ENCODE results near the gene SPRR3.
"Not testable (repeated sequence)": the region's sequence is repeated elsewhere in the genome, so short reads cannot be mapped to it uniquely, and the experiment has no call there.

The SPRR3 gene

DNA sequence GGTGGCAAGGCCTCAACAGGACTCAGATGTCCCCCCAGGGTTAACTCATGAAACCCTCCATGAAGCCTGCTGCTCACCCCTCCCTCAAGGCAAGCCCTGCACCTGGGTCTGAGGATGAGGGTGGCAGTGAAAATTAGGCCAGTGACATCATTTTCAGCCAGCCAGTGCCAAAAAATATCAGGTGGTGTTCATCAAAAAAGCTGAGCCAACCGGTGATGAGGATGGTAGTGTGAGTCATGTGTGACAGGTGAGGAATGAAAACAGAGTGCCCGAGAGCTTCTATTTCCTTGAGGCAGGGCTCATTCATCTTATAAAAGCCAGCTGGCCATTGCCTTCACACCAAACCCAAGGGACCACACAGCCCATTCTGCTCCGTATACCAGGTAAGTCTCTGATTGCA, 17.8 kb upstream of the SPRR3 start, which contains the start of gene SPRR1A:
Gene SPRR1A, plus strand, starts transcription at position 339 of the 400 bp plus-strand sequence. CDS start 1,150 bp downstream, outside the sequence.
- DNase-seq (ENCODE audit: low spot score) = no peak

DNA sequence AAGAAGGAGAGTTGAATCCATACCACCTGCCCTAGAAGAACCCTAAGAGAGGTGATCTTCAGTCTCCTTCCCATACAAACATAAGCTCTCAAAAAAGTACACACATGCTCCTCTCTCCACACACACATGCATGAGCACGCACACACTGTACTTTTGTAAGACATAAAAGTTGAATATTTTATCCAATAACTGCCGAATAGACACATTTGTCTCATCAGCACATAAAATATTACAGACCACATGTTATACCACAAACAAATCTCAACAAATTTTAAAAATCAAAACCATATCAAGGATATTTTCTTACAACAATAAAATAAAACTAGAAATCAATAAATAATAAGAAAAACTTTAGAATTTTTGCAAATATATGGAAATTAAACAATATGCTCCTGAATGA, 15.0 kb upstream of the SPRR3 start:
- DNase-seq (ENCODE audit: low spot score) = no peak

- no peak for DNase-seq (ENCODE audit: low spot score)
Measured at GRCh38 chr1:152993186-152993585, 8.4 kb upstream of the SPRR3 start.

GRCh38 chr1:152995842-152996241, 5.7 kb upstream of the SPRR3 start:
- DNase-seq (ENCODE audit: low spot score) = no peak

DNA sequence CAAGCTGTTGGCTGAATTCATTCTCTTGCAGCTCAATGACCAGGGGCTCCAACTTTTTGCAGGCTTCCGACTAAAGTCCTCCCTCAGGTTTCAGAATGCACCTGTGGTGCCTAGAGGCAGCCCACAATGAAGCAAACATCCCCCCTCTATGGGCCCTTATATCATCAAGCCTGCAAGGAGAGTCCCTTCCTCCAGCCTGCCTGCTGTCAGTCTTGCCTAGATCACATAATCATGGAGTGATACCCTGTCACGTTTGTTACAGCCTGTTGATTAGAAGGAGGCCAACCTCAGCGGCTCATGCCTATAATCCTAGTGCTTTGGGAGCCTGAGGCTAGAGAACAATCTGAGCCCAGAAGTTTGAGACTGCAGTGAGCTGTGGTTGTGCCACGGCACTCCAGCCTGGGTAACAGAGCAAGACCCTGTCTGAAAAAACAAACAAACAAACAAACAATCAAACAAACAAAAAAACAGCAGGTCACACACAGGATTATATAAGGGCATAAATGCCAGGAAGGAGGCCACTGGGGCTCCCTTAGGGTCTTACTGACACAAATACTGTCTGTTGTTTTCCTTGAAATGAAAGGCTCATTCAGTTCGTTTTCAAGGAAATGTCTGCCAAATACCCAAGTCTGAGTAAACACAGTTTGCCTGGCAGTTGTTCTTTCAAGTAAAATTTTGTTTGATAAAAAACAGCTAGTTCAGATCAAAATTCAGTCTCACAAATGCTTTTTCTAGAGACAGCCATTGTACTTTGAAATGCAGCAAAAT, 4.7 kb upstream of the SPRR3 start:
- no peak for DNase-seq (ENCODE audit: low spot score)

- no peak for DNase-seq (ENCODE audit: low spot score)
Measured at GRCh38 chr1:152997901-152998300, 3.6 kb upstream of the SPRR3 start.

DNA sequence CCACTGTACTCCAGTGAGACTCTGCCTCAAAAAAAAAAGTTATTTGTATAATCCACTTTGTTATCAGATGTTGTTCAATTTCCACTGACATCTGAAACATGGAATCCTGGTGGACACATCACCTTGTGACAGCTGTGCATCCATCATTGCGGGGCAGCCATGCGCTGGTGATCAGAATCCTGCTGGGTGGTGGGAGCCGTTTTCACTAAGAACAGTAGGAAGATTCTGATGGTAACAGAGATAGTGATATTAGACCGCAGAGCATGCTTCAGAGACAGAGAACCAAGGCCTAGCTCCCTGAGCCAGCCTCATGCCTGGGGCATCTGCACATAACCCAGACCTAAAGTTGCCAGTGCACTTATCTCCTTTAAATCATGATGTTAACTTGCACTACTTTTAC, 3.1 kb upstream of the SPRR3 start:
- no peak for DNase-seq (ENCODE audit: low spot score)

- DNase-seq (ENCODE audit: low spot score) = no peak
Measured at GRCh38 chr1:152999818-153000217, 1.7 kb upstream of the SPRR3 start.

DNA sequence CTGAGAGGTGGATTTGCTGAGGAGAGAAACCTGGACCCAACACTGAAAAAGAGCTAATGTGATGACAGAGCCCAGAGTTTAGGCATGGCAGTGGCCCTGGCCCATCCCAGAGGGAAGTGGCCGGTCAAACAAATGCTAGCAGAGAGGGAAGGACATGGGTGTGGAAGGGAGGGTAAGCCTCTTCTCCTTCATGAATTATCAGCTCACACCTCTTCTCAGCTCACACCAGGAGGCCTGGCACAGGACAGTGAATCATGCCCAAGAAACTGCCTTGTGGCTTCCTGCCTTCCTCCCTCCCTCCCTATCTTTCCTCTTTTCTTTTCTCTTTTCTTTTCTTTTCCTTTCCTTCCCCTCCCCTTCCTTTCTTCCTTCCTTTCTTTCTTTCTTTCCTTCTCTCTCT, 1.3 kb upstream of the SPRR3 start:
- no peak for DNase-seq (ENCODE audit: low spot score)

- not testable (repeated sequence) for DNase-seq (ENCODE audit: low spot score)
Measured at GRCh38 chr1:153011235-153011758, 9.7 kb downstream of the SPRR3 start.

DNA sequence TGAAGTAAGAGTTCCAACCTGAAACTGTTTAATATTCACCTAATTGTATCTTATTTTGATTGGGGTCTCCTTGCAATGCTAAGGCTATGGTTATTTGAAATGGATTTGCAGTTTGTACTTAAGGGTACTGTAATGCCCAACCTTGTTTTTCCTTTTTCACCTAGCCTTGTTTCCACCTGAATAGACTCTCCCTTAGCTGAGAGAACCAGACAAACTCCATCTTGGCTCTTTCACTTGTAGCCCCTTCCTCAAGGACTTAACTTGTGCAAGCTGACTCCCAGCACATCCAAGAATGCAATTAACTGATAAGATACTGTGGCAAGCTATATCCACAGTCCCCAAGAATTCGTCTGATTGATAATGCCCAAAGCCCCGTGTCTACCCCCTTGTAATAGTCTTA, 20.3 kb downstream of the SPRR3 start:
- not testable (repeated sequence) for DNase-seq (ENCODE audit: low spot score)

DNA sequence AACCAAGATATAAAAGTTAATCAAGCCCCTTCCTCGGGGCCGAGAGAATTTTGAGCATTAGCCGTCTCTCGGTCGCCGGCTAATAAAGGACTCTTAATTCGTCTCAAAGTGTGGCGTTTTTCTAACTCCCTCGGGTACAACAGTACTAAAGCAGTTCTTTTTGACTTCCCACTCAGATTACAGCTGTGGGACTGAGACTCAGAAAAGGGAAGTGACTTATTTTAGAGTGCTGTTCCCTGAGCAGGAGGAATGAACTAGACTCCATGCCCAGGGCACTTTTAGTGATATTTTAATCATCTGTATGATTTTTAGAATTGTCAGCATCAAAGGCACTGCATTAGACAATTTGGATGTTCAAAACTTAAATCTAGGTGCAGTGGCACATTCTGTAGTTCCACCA, 20.8 kb downstream of the SPRR3 start:
- DNase-seq (ENCODE audit: low spot score) = not testable (repeated sequence)

GRCh38 chr1:153023109-153023508, 21.6 kb downstream of the SPRR3 start:
- no peak for DNase-seq (ENCODE audit: low spot score)

- no peak for DNase-seq (ENCODE audit: low spot score)
Measured at GRCh38 chr1:153024413-153024812, 22.9 kb downstream of the SPRR3 start.

- no peak for DNase-seq (ENCODE audit: low spot score)
Measured at GRCh38 chr1:153025797-153026196, 24.2 kb downstream of the SPRR3 start.

- no peak for DNase-seq (ENCODE audit: low spot score)
Measured at GRCh38 chr1:153028766-153029165, 27.2 kb downstream of the SPRR3 start.

DNA sequence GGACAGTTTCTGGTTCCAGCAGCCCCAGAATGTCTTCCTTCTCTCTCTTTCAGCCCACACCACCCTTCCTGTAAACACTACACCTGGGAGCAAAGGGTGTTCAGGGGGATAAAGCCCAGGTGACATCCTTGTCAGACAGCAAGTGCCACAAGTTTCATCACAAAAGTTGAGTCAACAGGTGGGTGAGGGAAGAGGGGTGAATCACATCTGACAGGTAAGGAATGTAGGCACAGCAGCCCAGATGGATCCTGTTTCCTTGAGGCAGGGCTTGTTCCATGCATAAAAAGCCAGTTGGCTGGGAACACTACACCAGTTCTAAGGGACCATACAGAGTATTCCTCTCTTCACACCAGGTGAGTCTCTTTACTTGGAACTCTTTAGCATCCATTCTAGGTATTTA, 29.3 kb downstream of the SPRR3 start, which contains the start of gene SPRR1B:
Gene SPRR1B, plus strand, starts transcription at position 309 of the 400 bp plus-strand sequence. CDS start 1,143 bp downstream, outside the sequence.
- DNase-seq (ENCODE audit: low spot score) = no peak

GRCh38 chr1:153032073-153032472, 30.5 kb downstream of the SPRR3 start:
- DNase-seq (ENCODE audit: low spot score) = no peak

DNA sequence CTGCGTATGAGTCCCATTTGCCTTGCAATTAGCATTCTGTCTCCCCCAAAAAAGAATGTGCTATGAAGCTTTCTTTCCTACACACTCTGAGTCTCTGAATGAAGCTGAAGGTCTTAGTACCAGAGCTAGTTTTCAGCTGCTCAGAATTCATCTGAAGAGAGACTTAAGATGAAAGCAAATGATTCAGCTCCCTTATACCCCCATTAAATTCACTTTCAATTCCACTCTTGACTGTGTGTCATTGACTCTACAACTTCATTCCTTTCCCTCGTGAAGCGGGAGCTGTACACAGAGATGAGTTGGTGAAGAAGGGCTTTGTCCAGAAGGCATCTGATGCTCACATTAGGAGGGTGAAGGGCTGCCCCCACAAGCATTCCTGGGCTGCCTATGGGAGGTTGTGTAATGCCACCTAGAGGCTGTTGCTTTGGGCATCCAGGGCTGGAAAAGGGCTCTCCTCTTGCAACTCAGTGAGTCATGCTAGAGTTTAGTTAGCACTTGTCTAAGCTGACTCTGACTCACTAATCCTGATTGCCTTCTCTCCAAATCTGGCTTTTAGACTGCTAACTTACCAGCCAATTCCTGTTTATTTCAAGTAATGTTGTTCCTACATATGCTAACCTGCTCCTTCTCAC, 31.2 kb downstream of the SPRR3 start:
- DNase-seq (ENCODE audit: low spot score) = no peak

DNA sequence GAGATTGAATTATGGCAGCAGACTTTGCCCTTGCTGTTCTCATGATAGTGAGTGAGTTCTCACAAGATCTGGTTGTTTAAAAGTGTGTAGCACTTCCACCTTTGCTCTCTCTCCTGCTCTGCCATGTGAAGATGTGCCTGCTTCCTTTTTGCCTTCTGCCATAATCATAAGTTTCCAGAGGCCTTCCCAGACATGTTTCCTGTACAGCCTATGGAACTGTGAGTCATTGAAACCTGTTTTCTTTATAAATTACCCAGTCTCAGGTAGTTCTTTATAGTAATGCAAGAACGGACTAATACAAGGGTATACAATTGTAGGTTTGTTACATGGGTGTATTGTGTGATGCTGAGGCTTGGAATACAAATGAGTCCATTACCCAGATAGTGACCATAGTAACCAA, 33.7 kb downstream of the SPRR3 start:
- no peak for DNase-seq (ENCODE audit: low spot score)

GRCh38 chr1:153040950-153041631, 39.5 kb downstream of the SPRR3 start, which contains the start of gene SPRR2D:
SPRR2D (minus strand) TSS chr1:153041120; CDS start chr1:153040346, 774 bp downstream.
- DNase-seq (ENCODE audit: low spot score) = no peak

DNA sequence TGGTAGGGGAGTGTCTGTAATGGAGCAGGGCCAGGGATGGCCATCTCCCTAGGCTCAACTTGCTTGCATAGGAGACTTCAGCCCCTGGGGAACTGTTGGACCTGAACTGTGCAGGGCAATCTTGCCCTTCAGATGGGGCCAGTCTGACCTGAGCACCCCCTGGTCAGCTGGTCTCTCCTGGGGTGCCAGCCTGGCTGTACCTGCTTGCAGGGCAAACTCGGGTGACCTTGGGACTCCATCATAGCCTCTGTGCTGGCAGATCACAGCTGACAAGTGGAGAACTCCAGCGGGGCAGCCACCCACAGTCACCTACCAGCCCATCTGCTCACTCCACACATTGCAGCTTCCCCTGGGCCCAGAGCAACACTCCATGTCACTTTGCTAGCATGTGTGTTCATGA, 47.7 kb downstream of the SPRR3 start:
- DNase-seq (ENCODE audit: low spot score) = no peak
